Measurements from ENCODE around the gene CEP70. TPM values are rescaled to one million over a fixed set of nuclear protein-coding genes. Genes with fewer than 3 reads are reported as not detected.

CEP70 gene
- total and polyA plus RNA-seq, 10 of the 15 experiments (the other 5 are each of a cell fraction or from before 2014, with no cell fraction given): 1.4 to 9.3 (median 2.2) TPM

GRCh38 chr3:138620431-138620830 lies 26.4 kb upstream of the CEP70 start:
- H3K4me2 ChIP-seq (ENCODE audit: control insufficient read depth, insufficient read depth): no peak overlapping the region
- no peak for ATAC-seq
- no peak for FAIRE-seq
- H3K9me3 ChIP-seq (replicated peaks; ENCODE audit: control insufficient read depth, insufficient read depth, low read length): no peaks in the 10 kb centered on the region
- 66% methylated on average over 4 of the region's 4 CpGs for WGBS (ENCODE audit: insufficient coverage, insufficient replicate concordance, low lambda C conversion rate, missing lambda C conversion rate)
- no peaks in the 10 kb centered on the region for H3K79me2 ChIP-seq (ENCODE audit: control insufficient read depth, insufficient read depth, low read length)
- H3K27me3 ChIP-seq (replicated peaks in 1 of 2; ENCODE audit: control insufficient read depth in 2 of 2, insufficient read depth in 2 of 2, low read length in 1 of 2): no peaks in the 10 kb centered on the region
- no peak overlapping the region for H2AFZ ChIP-seq (ENCODE audit: control insufficient read depth, low read depth, low read length)
- SMC1A ChIA-PET (ENCODE audit: uncharacterized antibody, unreplicated experiment): interaction anchor here (0.8 kb wide), 1 partner anchor 25 kb away, joined by 3 read pairs; no protein-coding TSS in a partner anchor
- H3K9ac ChIP-seq (ENCODE audit: control insufficient read depth, insufficient read depth, low read length): no peak overlapping the region
- DNase-seq (ENCODE audit: low read depth, low spot score): no peak
- BruUV-seq (replicated peaks): no TSS peak
- no peak overlapping the region for H3K27ac ChIP-seq (ENCODE audit: control insufficient read depth, insufficient read depth)
- intact Hi-C loops (cut with micrococcal nuclease; ENCODE audit: unreplicated experiment): no loop called here
- RAD21 ChIA-PET (ENCODE audit: unreplicated experiment): no interaction called here
- CTCF ChIA-PET: no interaction called here
- no peaks in the 10 kb centered on the region for H3K36me3 ChIP-seq (ENCODE audit: control insufficient read depth in 2 of 2, insufficient read depth in 2 of 2, low read length in 1 of 2)
- POLR2A ChIA-PET: no interaction called here
- TF ChIP-seq ZNF384 (IDR thresholded peaks at IDR 0.05; ENCODE audit: borderline replicate concordance, low read depth, low read length) (no peak), YY1 (IDR thresholded peaks at IDR 0.05; ENCODE audit: low read depth, low read length) (no peak), JUNB (IDR thresholded peaks at IDR 0.05) (no peak), ETV6 (conservative IDR thresholded peaks at IDR 0.05 in 1 of 2, IDR thresholded peaks at IDR 0.05 in 1 of 2; ENCODE audit: borderline replicate concordance in 1 of 2, low read depth in 1 of 2) (no peak)
- in situ Hi-C loops (cut with MboI): no loop called here
- no peak overlapping the region for H3K4me3 ChIP-seq
- no peaks in the 10 kb centered on the region for H3K4me1 ChIP-seq (ENCODE audit: control insufficient read depth, insufficient read depth, low read length)
- no peaks in the 10 kb centered on the region for H4K20me1 ChIP-seq (ENCODE audit: control insufficient read depth, insufficient read depth)

GRCh38 chr3:138615462-138615861 lies 21.4 kb upstream of the CEP70 start:
- in situ Hi-C loops (cut with MboI): no loop called here
- intact Hi-C loops (cut with micrococcal nuclease; ENCODE audit: unreplicated experiment): no loop called here
- Histone ChIP-seq H3K4me2 (ENCODE audit: control insufficient read depth, insufficient read depth) (no peak overlapping the region), H3K79me2 (ENCODE audit: control insufficient read depth, insufficient read depth, low read length) (no peaks in the 10 kb centered on the region), H3K4me1 (ENCODE audit: control insufficient read depth, insufficient read depth, low read length) (no peaks in the 10 kb centered on the region), H3K27ac (ENCODE audit: control insufficient read depth, insufficient read depth) (no peak overlapping the region), H3K36me3 (ENCODE audit: control insufficient read depth in 2 of 2, insufficient read depth in 2 of 2, low read length in 1 of 2) (no peaks in the 10 kb centered on the region), H3K9me3 (replicated peaks; ENCODE audit: control insufficient read depth, insufficient read depth, low read length) (no peaks in the 10 kb centered on the region), H3K27me3 (replicated peaks in 1 of 2; ENCODE audit: control insufficient read depth in 2 of 2, insufficient read depth in 2 of 2, low read length in 1 of 2) (no peaks in the 10 kb centered on the region), H4K20me1 (ENCODE audit: control insufficient read depth, insufficient read depth) (no peaks in the 10 kb centered on the region), H3K9ac (ENCODE audit: control insufficient read depth, insufficient read depth, low read length) (no peak overlapping the region), H3K4me3 (no peak overlapping the region), H2AFZ (ENCODE audit: control insufficient read depth, low read depth, low read length) (no peak overlapping the region)
- 96% methylated on average over 1 of the region's 1 CpG for WGBS (ENCODE audit: insufficient coverage, insufficient replicate concordance, low lambda C conversion rate, missing lambda C conversion rate)
- ChIA-PET SMC1A (ENCODE audit: uncharacterized antibody, unreplicated experiment) (interaction anchor here (1.1 kb wide), 1 partner anchor 83 kb away, joined by 3 read pairs; no protein-coding TSS in a partner anchor), POLR2A (no interaction called here), RAD21 (ENCODE audit: unreplicated experiment) (no interaction called here), CTCF (interaction anchor here (0.9 to 1.6 kb wide), 3 partner anchors 10 to 308 kb away, joined by 3 to 5 read pairs (median 4); partner anchors contain the start of gene CEP70)
- DNase-seq (ENCODE audit: low read depth, low spot score): no peak
- no peak for FAIRE-seq
- ATAC-seq: no peak
- BruUV-seq (replicated peaks): no TSS peak
- TF ChIP-seq MXI1 (IDR thresholded peaks at IDR 0.05; ENCODE audit: low read depth, low read length) (no peak), ETV6 (conservative IDR thresholded peaks at IDR 0.05 in 1 of 2, IDR thresholded peaks at IDR 0.05 in 1 of 2; ENCODE audit: borderline replicate concordance in 1 of 2, low read depth in 1 of 2) (no peak), YY1 (IDR thresholded peaks at IDR 0.05; ENCODE audit: low read depth, low read length) (no peak), BRCA1 (IDR thresholded peaks at IDR 0.05; ENCODE audit: low read depth, low read length) (no peak), USF2 (IDR thresholded peaks at IDR 0.05; ENCODE audit: borderline replicate concordance, low read depth, low read length) (no peak), NR2F1 (conservative IDR thresholded peaks at IDR 0.05) (no peak), FOS (IDR thresholded peaks at IDR 0.05; ENCODE audit: borderline replicate concordance, extremely low read depth, insufficient read length) (no peak), TCF3 (IDR thresholded peaks at IDR 0.05; ENCODE audit: borderline replicate concordance, insufficient read depth, low read depth, low read length) (no peak), KDM1A (IDR thresholded peaks at IDR 0.05; ENCODE audit: borderline replicate concordance) (no peak), CBX3 (IDR thresholded peaks at IDR 0.05; ENCODE audit: borderline replicate concordance, low read depth) (no peak), PRDM15 (CRISPR knock-in tag; IDR thresholded peaks at IDR 0.05) (no peak)

Data from GM12878 (cell line).